H1 (cell line): ENCODE results near the gene CPXM2. TPM values are rescaled to one million over a fixed set of nuclear protein-coding genes. Genes with fewer than 3 reads are reported as not detected.

Source experiments
- CTCF ChIA-PET: fragments of 300-600 bp; sonication (Branson Sonifier 250); formaldehyde crosslinking; loops from one replicate; lab custom pipeline; 2021; ENCODE audit not compliant: partially characterized antibody; lab: Charles Lee
- POLR2A ChIA-PET: fragments of 300-600 bp; sonication (Branson Sonifier 250); formaldehyde crosslinking; loops from one replicate; lab custom pipeline; 2021; ENCODE audit warnings: inconsistent platforms; ENCODE audit not compliant: partially characterized antibody; lab: Charles Lee
- DNase-seq, 2 experiments: peaks; one replicate each; pipeline versions ENCODE4 v3.0.0 to v3.0.0-alpha.2; 2010 to 2022; ENCODE audit warnings: low spot score in 2 of 2, low read depth in 1 of 2, mixed read lengths in 1 of 2
- FAIRE-seq: peaks from 2 replicates; lab custom pipeline; 2011; peaks lifted over from hg19 to GRCh38; lab: Jason Lieb, UNC
- H2AFZ ChIP-seq: 2 replicates; pipeline ENCODE4 v1.8.1; 2012; ENCODE audit warnings: low read length, inconsistent platforms
- H2AK5ac ChIP-seq: 2 replicates; pipeline ENCODE4 v1.6.1; 2013; ENCODE audit warnings: low read depth, low read length
- H2BK120ac ChIP-seq: replicated peaks from 2 replicates; pipeline ENCODE3; 2013; ENCODE audit warnings: low read depth, low read length, inconsistent platforms
- H2BK12ac ChIP-seq: 2 replicates; pipeline ENCODE4 v1.6.1; 2013; ENCODE audit warnings: low read depth, low read length
- H2BK15ac ChIP-seq: 2 replicates; pipeline ENCODE4 v1.6.1; 2013; ENCODE audit warnings: low read length
- H2BK20ac ChIP-seq: 2 replicates; pipeline ENCODE4 v1.6.1; 2013; ENCODE audit warnings: low read length
- H2BK5ac ChIP-seq: 2 replicates; pipeline ENCODE4 v1.6.1; 2013; ENCODE audit warnings: low read depth, low read length
- H3K14ac ChIP-seq: 2 replicates; pipeline ENCODE4 v1.6.1; 2013; ENCODE audit warnings: inconsistent platforms; ENCODE audit not compliant: insufficient read length
- H3K18ac ChIP-seq: 2 replicates; pipeline ENCODE4 v1.6.1; 2013; ENCODE audit warnings: low read length; ENCODE audit errors: extremely low read depth
- H3K23ac ChIP-seq: 2 replicates; pipeline ENCODE4 v1.6.1; 2013; ENCODE audit warnings: inconsistent platforms; ENCODE audit not compliant: insufficient read length
- H3K23me2 ChIP-seq: 2 replicates; pipeline ENCODE4 v1.6.1; 2013; ENCODE audit warnings: low read depth, low read length
- H3K27ac ChIP-seq: 2 replicates; pipeline ENCODE4 v1.6.1; 2011; ENCODE audit warnings: low read depth, low read length, inconsistent platforms
- H3K27me3 ChIP-seq, 4 experiments: replicated peaks in 1 of 4; 1 replicate in 1 of 4; 2 replicates in 3 of 4; pipeline versions ENCODE4 v1.6.1 to v1.8.1; 2011 to 2013; ENCODE audit warnings: low read length in 3 of 4, mild to moderate bottlenecking in 3 of 4, inconsistent platforms in 2 of 4, mixed read lengths in 2 of 4, moderate library complexity in 1 of 4; ENCODE audit not compliant: control insufficient read depth in 3 of 4, insufficient read depth in 3 of 4; ENCODE audit errors: extremely low read depth in 1 of 4
- H3K36me3 ChIP-seq, 4 experiments: 2 replicates each; pipeline versions ENCODE4 v1.6.1 to v1.8.1; 2011 to 2013; ENCODE audit warnings: mild to moderate bottlenecking in 4 of 4, low read length in 3 of 4, moderate library complexity in 2 of 4, control low read depth in 1 of 4, inconsistent platforms in 1 of 4; ENCODE audit not compliant: insufficient read depth in 4 of 4, control insufficient read depth in 2 of 4
- H3K4ac ChIP-seq: replicated peaks from 2 replicates; pipeline ENCODE3; 2013; ENCODE audit warnings: low read length, low read depth, mixed read lengths, inconsistent platforms; ENCODE audit not compliant: insufficient read length
- H3K4me1 ChIP-seq, 4 experiments: replicated peaks in 1 of 4; 1 replicate in 1 of 4; 2 replicates in 3 of 4; pipeline versions ENCODE4 v1.6.1 to v1.8.1; 2011 to 2013; ENCODE audit warnings: low read length in 3 of 4, inconsistent platforms in 2 of 4, mixed read lengths in 1 of 4; ENCODE audit not compliant: insufficient read depth in 4 of 4, control insufficient read depth in 3 of 4
- H3K4me2 ChIP-seq, 2 experiments: 2 replicates each; pipeline versions ENCODE4 v1.6.1 to v1.8.1; 2011 to 2013; ENCODE audit warnings: low read depth in 2 of 2, low read length in 2 of 2, control low read depth in 1 of 2, inconsistent platforms in 1 of 2, mild to moderate bottlenecking in 1 of 2; ENCODE audit not compliant: insufficient read depth in 1 of 2
- H3K4me3 ChIP-seq, 4 experiments: fragments of 200-600, 300-600 bp in 1 of 4; sonication (generic), shearing (Covaris generic), sonication (Bioruptor Twin) in 1 of 4; 2 replicates each; pipeline versions ENCODE4 v1.5.1 to v1.8.1; 2011 to 2016; ENCODE audit warnings: low read length in 4 of 4, low read depth in 3 of 4, control low read depth in 2 of 4, inconsistent platforms in 2 of 4, mild to moderate bottlenecking in 2 of 4, mixed read lengths in 1 of 4, moderate library complexity in 1 of 4; ENCODE audit not compliant: insufficient read depth in 2 of 4; ENCODE audit errors: extremely low read depth in 1 of 4
- H3K56ac ChIP-seq: replicated peaks from 2 replicates; pipeline ENCODE3; 2013; ENCODE audit warnings: low read depth, mild to moderate bottlenecking, mixed read lengths, low read length, inconsistent platforms; ENCODE audit not compliant: insufficient read length
- H3K79me1 ChIP-seq: 2 replicates; pipeline ENCODE4 v1.6.1; 2013; ENCODE audit warnings: low read depth, low read length, control low read depth
- H3K79me2 ChIP-seq, 2 experiments: 2 replicates each; pipeline versions ENCODE4 v1.6.1 to v1.8.1; 2012 to 2013; ENCODE audit warnings: low read length in 2 of 2, mild to moderate bottlenecking in 2 of 2, inconsistent platforms in 1 of 2; ENCODE audit not compliant: insufficient read depth in 2 of 2, control insufficient read depth in 1 of 2
- H3K9ac ChIP-seq, 4 experiments: replicated peaks in 1 of 4; 1 replicate in 1 of 4; 2 replicates in 3 of 4; pipeline versions ENCODE4 v1.6.1 to v1.8.1; 2011 to 2013; ENCODE audit warnings: low read depth in 3 of 4, low read length in 3 of 4, control low read depth in 2 of 4, mild to moderate bottlenecking in 2 of 4, moderate library complexity in 2 of 4, inconsistent platforms in 1 of 4; ENCODE audit errors: extremely low read depth in 1 of 4
- H3K9me3 ChIP-seq, 2 experiments: 2 replicates each; pipeline versions ENCODE4 v1.6.1 to v1.8.1; 2012 to 2013; ENCODE audit warnings: mild to moderate bottlenecking in 2 of 2, moderate library complexity in 2 of 2, control low read depth in 1 of 2, inconsistent platforms in 1 of 2, low read depth in 1 of 2, low read length in 1 of 2, mixed read lengths in 1 of 2; ENCODE audit not compliant: insufficient read depth in 2 of 2
- H4K20me1 ChIP-seq, 2 experiments: replicated peaks in 1 of 2; 2 replicates each; pipeline versions ENCODE3 to v1.8.1; 2011 to 2013; ENCODE audit warnings: inconsistent platforms in 2 of 2, low read length in 2 of 2, mild to moderate bottlenecking in 1 of 2; ENCODE audit not compliant: insufficient read depth in 2 of 2, control insufficient read depth in 1 of 2
- H4K5ac ChIP-seq: 2 replicates; pipeline ENCODE4 v1.6.1; 2013; ENCODE audit warnings: low read length, low read depth, mixed read lengths, inconsistent platforms; ENCODE audit not compliant: insufficient read length
- H4K8ac ChIP-seq: 2 replicates; pipeline ENCODE4 v1.8.0; 2013; ENCODE audit warnings: mild to moderate bottlenecking, moderate library complexity, low read length, inconsistent platforms; ENCODE audit not compliant: insufficient read depth; ENCODE audit errors: extremely low read depth
- H4K91ac ChIP-seq: replicated peaks from 2 replicates; pipeline ENCODE3; 2013; ENCODE audit warnings: low read length, mixed read lengths, inconsistent platforms; ENCODE audit not compliant: insufficient read length
- ATF3 ChIP-seq: IDR thresholded peaks from 2 replicates; pipeline ENCODE4 v1.6.1; 2011; ENCODE audit warnings: low read depth, mild to moderate bottlenecking, low read length; ENCODE audit not compliant: insufficient read depth
- EGR1 ChIP-seq: IDR thresholded peaks from 2 replicates; pipeline ENCODE4 v1.6.1; 2011; ENCODE audit warnings: low read depth, low read length, borderline replicate concordance
- RNF2 ChIP-seq: fragments of 200-900, 300-1000 bp; sonication (generic); IDR thresholded peaks from 2 replicates; pipeline ENCODE4 v1.7.1; 2016; ENCODE audit warnings: borderline replicate concordance, low read depth, mild to moderate bottlenecking, antibody characterized with exemption, low read length; ENCODE audit not compliant: poor library complexity, severe bottlenecking; ENCODE audit errors: missing control alignments
- SP1 ChIP-seq: IDR thresholded peaks from 2 replicates; pipeline ENCODE4 v1.6.1; 2011; ENCODE audit warnings: low read depth, low read length
- WGBS, 2 experiments: shearing (Covaris generic) in 1 of 2; methylation state at CpG; one replicate each; pipeline versions ENCODE4 v1.1.6 to v1.1.7; 2013 to 2015; ENCODE audit warnings: low lambda C conversion rate in 2 of 2, mixed read lengths in 2 of 2, inconsistent platforms in 1 of 2, low coverage in 1 of 2, missing lambda C conversion rate in 1 of 2; ENCODE audit not compliant: insufficient replicate concordance in 2 of 2, insufficient coverage in 1 of 2, insufficient read length in 1 of 2; ENCODE audit errors: extremely low coverage in 1 of 2, missing lambda C conversion rate in 1 of 2; 5-methylcytosine and 5-hydroxymethylcytosine counted together
- polyA plus RNA-seq, 7 experiments: library from polyadenylated mRNA; depleted of rRNA in 3 of 7; stranded (reverse) in 5 of 7; unstranded in 2 of 7; fragments of >200 nt in 5 of 7; fragments of 200-250 nt in 2 of 7; gene quantifications; 1 replicate in 5 of 7; 2 replicates in 1 of 7; 4 replicates in 1 of 7; pipeline versions ENCODE4 v1.2.1 to v1.2.3, GENCODE V29; 2011 to 2013; ENCODE audit warnings: missing spikeins in 2 of 7, mixed read lengths in 2 of 7
- total RNA-seq: library from RNA; stranded (reverse); fragmentation: NEBNext Ultra II Directional; extraction: Animal tissue kit (Norgen Biotek cat#: 25700); gene quantifications from 2 replicates; pipeline ENCODE4 v1.2.1, GENCODE V29; 2021

The CPXM2 gene
- total and polyA plus RNA-seq, 2 of the 8 experiments (the other 6 are each of a cell fraction or from before 2014, with no cell fraction given) = 2.4 to 2.9 TPM

- H3K4me2 ChIP-seq = no peak overlapping the region
- H2BK12ac ChIP-seq = no peak overlapping the region
- H2BK5ac ChIP-seq = no peak overlapping the region
- no peaks in the 10 kb centered on the region for H3K79me2 ChIP-seq
- H4K91ac ChIP-seq = no peak overlapping the region
- H2AK5ac ChIP-seq = no peak overlapping the region
- no peak overlapping the region for H3K9ac ChIP-seq
- POLR2A ChIA-PET = no interaction called here
- H4K5ac ChIP-seq = no peak overlapping the region
- no peak overlapping the region for H2AFZ ChIP-seq
- H3K4me3 ChIP-seq = no peak overlapping the region
- no peak overlapping the region for H3K14ac ChIP-seq
- no peak overlapping the region for H4K8ac ChIP-seq
- no peaks in the 10 kb centered on the region for H3K79me1 ChIP-seq
- no peak overlapping the region for H2BK15ac ChIP-seq
- H2BK20ac ChIP-seq = no peak overlapping the region
- H3K4me1 ChIP-seq = no peaks in the 10 kb centered on the region; a peak in 1 of 7 replicates
- FAIRE-seq (no peak), DNase-seq (no peak)
- no peak overlapping the region for H2BK120ac ChIP-seq
- no peak overlapping the region for H3K56ac ChIP-seq
- no peaks in the 10 kb centered on the region for H3K27me3 ChIP-seq
- peaks cover 2% of the 10 kb centered on the region; the same call in 1 of the 2 replicates for H3K23me2 ChIP-seq
- H3K9me3 ChIP-seq = no peaks in the 10 kb centered on the region
- CTCF ChIA-PET = interaction anchor here (1.0 to 2.4 kb wide), 3 partner anchors 14 to 203 kb away, joined by 3 to 10 read pairs (median 8); no protein-coding TSS in a partner anchor
- no peak overlapping the region for H3K23ac ChIP-seq
- 87% methylated on average over 10 of the region's 10 CpGs; no CpG with 5 or more reads in 1 of the 2 experiments for WGBS, 2 experiments
- H3K27ac ChIP-seq = no peak overlapping the region
- no peak overlapping the region for H3K18ac ChIP-seq
- peaks cover 0 to 2% of the 10 kb centered on the region in 2 experiments for H4K20me1 ChIP-seq
- no peaks in the 10 kb centered on the region for H3K36me3 ChIP-seq
- no peak overlapping the region for H3K4ac ChIP-seq
- TF ChIP-seq EGR1 = no peak
- TF ChIP-seq RNF2 = no peak
- no peak for TF ChIP-seq ATF3
- TF ChIP-seq SP1 = no peak
Observed at GRCh38 chr10:123882681-123883445, 8.7 kb downstream of the CPXM2 start.
